Lower lobe of right lung (tissue), 2 donors: ENCODE data around the gene ZNF33B. TPM values are rescaled to one million over a fixed set of nuclear protein-coding genes. Genes with fewer than 3 reads are reported as not detected.

Source experiments
- ATAC-seq, 2 donors: fragments of 200-7000 bp; cut with Tn5 transposase; one replicate each; pipeline ENCODE4 v1.9.1; 2020 to 2022; ENCODE audit warnings: mild to moderate bottlenecking in 2 of 2, moderate library complexity in 2 of 2
- DNase-seq: peaks from one replicate; pipeline ENCODE4 v3.0.0-alpha.2; 2020
- H3K27ac ChIP-seq: fragments of 200-600 bp; one replicate; pipeline ENCODE4 v1.8.0; 2022
- H3K27me3 ChIP-seq: fragments of 200-600 bp; one replicate; pipeline ENCODE4 v1.8.0; 2022; ENCODE audit warnings: low read depth
- H3K36me3 ChIP-seq: fragments of 200-600 bp; one replicate; pipeline ENCODE4 v1.8.0; 2022; ENCODE audit warnings: mild to moderate bottlenecking
- H3K4me1 ChIP-seq: fragments of 200-600 bp; one replicate; pipeline ENCODE4 v1.8.0; 2022
- H3K4me3 ChIP-seq: fragments of 200-600 bp; one replicate; pipeline ENCODE4 v1.8.0; 2022; ENCODE audit warnings: mild to moderate bottlenecking
- H3K9me3 ChIP-seq: fragments of 200-600 bp; one replicate; pipeline ENCODE4 v1.8.0; 2022
- intact Hi-C: fragments of 100-400 bp; cut with DNase I; formaldehyde crosslinking; loops from one replicate; pipeline ENCODE4 v1.11.0; 2022
- total RNA-seq: library from RNA; stranded (reverse); fragmentation: NEBNext Ultra II Directional; extraction: Animal tissue kit (Norgen Biotek cat#: 25700); gene quantifications from one replicate; pipeline ENCODE4 v1.2.1, GENCODE V29; 2021
- TF ChIP-seq, protein P1 (sequence below): fragments of 200-600 bp; IDR thresholded peaks from one replicate; pipeline ENCODE4 v1.8.0; 2022; ENCODE audit warnings: antibody characterized with exemption, mild to moderate bottlenecking
- donor health status: DM: no; HTN: yes; CAD: no; lungs with severe emphysema.

Gene ZNF33B
- total RNA-seq, 1 donor from 2014 or later, result 33.5 TPM

GRCh38 chr10:42593284-42593683, 45.1 kb downstream of the ZNF33B start:
- Histone ChIP-seq H3K36me3 (peaks cover 43% of the 10 kb centered on the region), H3K9me3 (peaks cover 48% of the 10 kb centered on the region), H3K27ac (no peak overlapping the region), H3K4me3 (no peak overlapping the region), H3K4me1 (no peaks in the 10 kb centered on the region), H3K27me3 (no peaks in the 10 kb centered on the region)
- intact Hi-C loops, result no loop called here
- TF ChIP-seq, protein P1, sequence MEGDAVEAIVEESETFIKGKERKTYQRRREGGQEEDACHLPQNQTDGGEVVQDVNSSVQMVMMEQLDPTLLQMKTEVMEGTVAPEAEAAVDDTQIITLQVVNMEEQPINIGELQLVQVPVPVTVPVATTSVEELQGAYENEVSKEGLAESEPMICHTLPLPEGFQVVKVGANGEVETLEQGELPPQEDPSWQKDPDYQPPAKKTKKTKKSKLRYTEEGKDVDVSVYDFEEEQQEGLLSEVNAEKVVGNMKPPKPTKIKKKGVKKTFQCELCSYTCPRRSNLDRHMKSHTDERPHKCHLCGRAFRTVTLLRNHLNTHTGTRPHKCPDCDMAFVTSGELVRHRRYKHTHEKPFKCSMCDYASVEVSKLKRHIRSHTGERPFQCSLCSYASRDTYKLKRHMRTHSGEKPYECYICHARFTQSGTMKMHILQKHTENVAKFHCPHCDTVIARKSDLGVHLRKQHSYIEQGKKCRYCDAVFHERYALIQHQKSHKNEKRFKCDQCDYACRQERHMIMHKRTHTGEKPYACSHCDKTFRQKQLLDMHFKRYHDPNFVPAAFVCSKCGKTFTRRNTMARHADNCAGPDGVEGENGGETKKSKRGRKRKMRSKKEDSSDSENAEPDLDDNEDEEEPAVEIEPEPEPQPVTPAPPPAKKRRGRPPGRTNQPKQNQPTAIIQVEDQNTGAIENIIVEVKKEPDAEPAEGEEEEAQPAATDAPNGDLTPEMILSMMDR, result no peak
- ATAC-seq (no peak), DNase-seq (no peak)

GRCh38 chr10:42583828-42584227, 54.5 kb downstream of the ZNF33B start:
- no peak for DNase-seq
- ATAC-seq, result no peak
- Histone ChIP-seq H3K27me3 (no peaks in the 10 kb centered on the region), H3K36me3 (peaks cover 12% of the 10 kb centered on the region), H3K4me1 (no peaks in the 10 kb centered on the region), H3K4me3 (no peak overlapping the region), H3K9me3 (peaks cover 13% of the 10 kb centered on the region), H3K27ac (no peak overlapping the region)
- TF ChIP-seq, protein P1, result no peak
- intact Hi-C loops, result no loop called here

GRCh38 chr10:42578019-42578418, 60.4 kb downstream of the ZNF33B start:
- TF ChIP-seq, protein P1, result no peak
- ATAC-seq (peak in 1 of 2 donors; percentile 41), DNase-seq (no peak)
- Histone ChIP-seq H3K27ac (no peak overlapping the region), H3K36me3 (no peaks in the 10 kb centered on the region), H3K9me3 (peaks cover 4% of the 10 kb centered on the region), H3K27me3 (no peaks in the 10 kb centered on the region), H3K4me3 (no peak overlapping the region), H3K4me1 (no peaks in the 10 kb centered on the region)
- intact Hi-C loops, result no loop called here

DNA sequence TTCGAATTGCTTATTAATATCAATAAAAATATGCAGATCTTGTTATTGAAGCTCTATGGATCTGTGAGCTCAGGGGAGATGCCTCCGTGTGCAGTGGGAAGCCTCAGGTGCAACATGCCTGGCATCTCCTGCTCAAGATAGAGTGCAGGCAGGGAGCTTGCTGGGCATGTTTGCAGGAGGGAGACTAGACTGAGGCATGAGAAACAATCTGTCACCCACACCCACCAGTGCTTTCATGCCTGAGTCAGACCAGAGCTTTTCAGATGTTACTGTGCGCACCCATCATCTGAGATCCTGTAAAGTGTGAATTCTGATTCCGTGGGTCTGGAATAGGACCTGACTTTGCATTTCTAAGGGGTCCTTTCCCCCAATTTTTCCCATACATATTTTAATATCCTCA, 62.0 kb downstream of the ZNF33B start:
- H3K4me1 ChIP-seq, result no peaks in the 10 kb centered on the region
- H3K27me3 ChIP-seq, result no peaks in the 10 kb centered on the region
- H3K27ac ChIP-seq, result no peak overlapping the region
- no peak for DNase-seq
- no peak overlapping the region for H3K4me3 ChIP-seq
- H3K9me3 ChIP-seq, result peaks cover 4% of the 10 kb centered on the region
- TF ChIP-seq, protein P1, result no peak
- H3K36me3 ChIP-seq, result no peaks in the 10 kb centered on the region
- ATAC-seq, result no peak
- intact Hi-C loops, result no loop called here

GRCh38 chr10:42574336-42574735, 64.0 kb downstream of the ZNF33B start:
- intact Hi-C loops, result no loop called here

More at GRCh38 chr10:42574336-42574735, 64.0 kb downstream of the ZNF33B start:
- no peaks in the 10 kb centered on the region for H3K9me3 ChIP-seq
- TF ChIP-seq, protein P1, result no peak
- DNase-seq (no peak), ATAC-seq (no peak)
- no peaks in the 10 kb centered on the region for H3K4me1 ChIP-seq
- no peak overlapping the region for H3K4me3 ChIP-seq
- no peaks in the 10 kb centered on the region for H3K27me3 ChIP-seq
- H3K36me3 ChIP-seq, result no peaks in the 10 kb centered on the region
- H3K27ac ChIP-seq, result no peak overlapping the region
